ENCODE data around the gene KRTAP5-5. TPM values are rescaled to one million over a fixed set of nuclear protein-coding genes. Genes with fewer than 3 reads are reported as not detected.
"Not testable (repeated sequence)": the region's sequence is repeated elsewhere in the genome, so short reads cannot be mapped to it uniquely, and the experiment has no call there.

Gene KRTAP5-5
- polyA plus RNA-seq, 3 donors from 2014 or later = not detected

DNA sequence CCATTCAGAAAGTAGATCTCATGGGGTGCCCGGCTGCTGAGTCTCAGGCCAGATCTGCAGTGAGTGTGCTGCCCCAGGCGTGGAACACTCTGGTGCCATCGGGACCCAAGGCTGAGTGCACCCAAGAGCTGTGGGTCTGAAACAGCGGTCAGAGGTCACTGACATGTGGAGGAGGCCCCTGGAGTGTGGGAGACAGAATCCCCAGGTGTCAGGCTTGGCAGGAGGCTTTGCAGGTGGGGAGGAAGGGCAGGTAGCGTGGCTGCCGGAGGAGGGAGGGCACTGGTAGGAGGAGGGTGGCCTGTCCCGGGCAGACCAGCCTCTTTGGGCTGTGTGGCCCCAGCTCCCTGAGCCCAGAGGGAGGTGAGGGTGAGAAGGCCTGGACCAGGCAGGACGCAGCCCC lies 35.7 kb downstream of the KRTAP5-5 start:
- H3K4me1 Mint-ChIP-seq = peaks cover 23 to 41% of the 10 kb centered on the region in 2 donors
- peaks cover 15 to 26% (median 16%) of the 10 kb centered on the region in 3 donors for H3K27me3 Mint-ChIP-seq (ENCODE audit: low read depth in 3 of 3)
- no peak for DNase-seq
- peaks cover 0 to 1% (median 0%) of the 10 kb centered on the region in 6 donors for H3K9me3 Mint-ChIP-seq
- no peak overlapping the region for H3K4me3 Mint-ChIP-seq
- H3K36me3 Mint-ChIP-seq = no peaks in the 10 kb centered on the region
- H3K27ac Mint-ChIP-seq = no peak overlapping the region

DNA sequence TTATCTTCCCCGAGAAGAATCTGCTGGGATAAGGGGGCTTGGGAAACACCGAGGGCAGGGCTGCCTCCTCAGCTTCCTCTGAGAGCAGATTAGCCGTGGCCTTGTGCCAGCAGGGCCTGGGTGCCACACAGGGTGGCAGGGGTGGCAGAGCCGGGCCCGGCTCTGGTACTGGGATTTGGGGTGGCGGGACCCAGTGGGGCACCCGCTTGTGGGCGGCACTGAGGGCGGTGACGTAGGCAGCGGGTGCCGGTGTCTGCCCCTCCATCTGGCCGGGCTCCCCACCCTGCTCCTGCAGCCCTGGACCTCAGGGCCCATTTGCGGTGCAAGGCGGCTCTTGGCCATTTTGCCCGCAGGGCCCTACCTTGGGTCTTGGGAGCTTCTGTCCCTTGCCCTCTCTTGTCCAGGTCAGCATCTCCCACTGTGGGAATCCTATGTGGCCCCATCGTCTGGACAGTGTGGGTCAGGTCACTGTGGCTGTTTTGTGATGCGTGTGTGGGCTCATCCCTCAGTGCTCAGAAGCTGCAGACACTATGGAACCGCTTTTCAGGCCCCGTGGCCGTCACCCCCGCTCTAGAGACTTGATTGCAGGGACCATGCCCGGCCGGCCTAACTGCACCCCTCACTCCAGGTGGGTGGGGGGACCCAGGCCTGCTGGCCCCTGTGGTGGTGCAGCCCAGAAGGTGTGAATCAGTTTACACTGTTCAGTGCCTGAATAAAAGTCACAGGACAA lies 37.7 kb downstream of the KRTAP5-5 start:
- Mint-ChIP-seq H3K36me3 (no peaks in the 10 kb centered on the region), H3K4me1 (peaks cover 11 to 25% of the 10 kb centered on the region in 2 donors), H3K9me3 (peaks cover 0 to 1% (median 0%) of the 10 kb centered on the region in 6 donors), H3K27ac (no peak overlapping the region), H3K4me3 (no peak overlapping the region), H3K27me3 (ENCODE audit: low read depth in 3 of 3) (peaks cover 21 to 39% (median 25%) of the 10 kb centered on the region in 3 donors)
- no peak for DNase-seq

- H3K4me1 Mint-ChIP-seq = peaks cover 6 to 19% of the 10 kb centered on the region in 2 donors
- H3K9me3 Mint-ChIP-seq = peaks cover 0 to 1% (median 0%) of the 10 kb centered on the region in 6 donors
- DNase-seq = no peak
- peaks cover 25 to 40% (median 28%) of the 10 kb centered on the region in 3 donors for H3K27me3 Mint-ChIP-seq (ENCODE audit: low read depth in 3 of 3)
- no peak overlapping the region for H3K4me3 Mint-ChIP-seq
- no peaks in the 10 kb centered on the region for H3K36me3 Mint-ChIP-seq
- no peak overlapping the region for H3K27ac Mint-ChIP-seq
Measured at GRCh38 chr11:1667906-1668305, 38.3 kb downstream of the KRTAP5-5 start.

DNA sequence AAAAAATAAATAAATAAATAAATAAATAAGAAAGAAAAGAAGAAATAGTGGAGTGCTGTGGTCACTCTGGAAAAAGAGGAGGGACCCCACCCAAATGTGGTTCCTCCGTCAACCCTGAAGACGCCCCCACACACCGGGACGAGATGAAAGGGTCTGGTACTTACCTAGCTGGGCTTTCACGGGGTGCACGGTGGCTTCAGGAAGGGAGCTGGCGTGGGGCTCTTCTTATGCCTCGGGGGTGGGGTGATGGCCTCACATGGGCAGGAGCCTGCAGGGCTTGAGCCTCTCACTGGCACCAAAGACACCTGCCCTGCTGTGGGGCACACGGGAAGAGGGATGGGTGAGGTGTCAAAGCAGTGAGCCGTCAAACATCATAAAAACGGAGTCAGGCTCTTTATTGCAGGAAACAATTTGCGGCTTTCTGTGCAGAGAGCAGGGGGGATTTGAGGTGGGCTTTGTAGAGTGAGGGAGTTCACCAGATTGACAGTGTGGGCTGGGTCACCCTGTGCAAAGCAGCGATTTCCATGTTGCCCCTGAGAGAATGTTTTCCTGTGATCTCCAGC lies 39.4 kb downstream of the KRTAP5-5 start:
- H3K36me3 Mint-ChIP-seq = no peaks in the 10 kb centered on the region
- H3K9me3 Mint-ChIP-seq = peaks cover 0 to 1% (median 0%) of the 10 kb centered on the region in 6 donors
- peak overlapping the region in 1 of 5 donors; percentile 47 for H3K4me3 Mint-ChIP-seq
- peak overlapping the region in 1 of 6 donors; percentile 64 for H3K27ac Mint-ChIP-seq
- H3K4me1 Mint-ChIP-seq = peaks cover 5 to 16% of the 10 kb centered on the region in 2 donors
- DNase-seq = no peak
- H3K27me3 Mint-ChIP-seq (ENCODE audit: low read depth in 3 of 3) = peaks cover 27 to 39% (median 30%) of the 10 kb centered on the region in 3 donors

DNA sequence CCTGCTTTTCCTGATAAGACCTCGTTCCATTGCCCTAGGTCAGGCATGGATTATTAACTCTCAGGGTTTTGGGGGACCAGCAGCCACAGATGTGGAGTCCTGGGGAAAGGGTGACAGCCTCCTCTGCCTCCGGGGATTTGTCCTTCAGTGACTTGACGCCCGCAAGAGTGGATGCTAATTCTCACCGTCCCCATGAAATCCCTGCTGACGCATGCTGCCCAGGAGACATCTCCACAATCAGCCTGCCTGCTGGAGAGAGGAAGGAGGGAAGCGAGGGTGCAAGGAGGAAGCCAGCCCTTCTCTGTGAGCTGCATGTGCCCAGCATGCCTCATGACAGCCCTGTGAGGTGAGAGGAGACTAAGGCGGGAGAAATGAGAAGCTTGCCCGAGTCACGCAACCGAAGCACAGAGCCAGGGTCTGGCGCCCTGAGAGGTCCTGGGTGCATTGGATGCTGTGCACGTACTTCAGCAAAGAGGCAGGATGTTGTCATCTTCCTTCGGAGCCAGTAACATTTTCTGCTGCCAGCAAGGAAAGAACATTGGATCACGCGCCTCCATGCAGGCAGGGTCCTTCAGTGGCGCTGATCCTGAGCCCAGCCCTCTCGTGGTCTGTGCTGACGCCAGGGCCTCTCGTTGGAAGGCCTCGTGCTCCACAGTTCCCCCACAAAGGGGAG lies 40.1 kb downstream of the KRTAP5-5 start:
- Mint-ChIP-seq H3K9me3 (peaks cover 0 to 1% (median 0%) of the 10 kb centered on the region in 6 donors), H3K4me3 (no peak overlapping the region), H3K27me3 (ENCODE audit: low read depth in 3 of 3) (peaks cover 27 to 46% (median 30%) of the 10 kb centered on the region in 3 donors), H3K27ac (no peak overlapping the region), H3K4me1 (peaks cover 5 to 16% of the 10 kb centered on the region in 2 donors), H3K36me3 (no peaks in the 10 kb centered on the region)
- DNase-seq = no peak

- not testable (repeated sequence) for H3K9me3 Mint-ChIP-seq, H3K27ac Mint-ChIP-seq, H3K4me3 Mint-ChIP-seq, H3K36me3 Mint-ChIP-seq, DNase-seq
- Mint-ChIP-seq H3K4me1 (peaks cover 5 to 16% of the 10 kb centered on the region in 2 donors), H3K27me3 (ENCODE audit: low read depth in 3 of 3) (peaks cover 30 to 47% (median 32%) of the 10 kb centered on the region in 3 donors)
Measured at GRCh38 chr11:1670457-1670856, 40.9 kb downstream of the KRTAP5-5 start.

GRCh38 chr11:1670905-1671371 lies 41.4 kb downstream of the KRTAP5-5 start:
- Mint-ChIP-seq H3K4me1 (peaks cover 5 to 16% of the 10 kb centered on the region in 2 donors), H3K27me3 (ENCODE audit: low read depth in 3 of 3) (peaks cover 34 to 52% (median 35%) of the 10 kb centered on the region in 3 donors), H3K27ac (no peak overlapping the region), H3K9me3 (no peaks in the 10 kb centered on the region), H3K4me3 (peak overlapping the region in 1 of 5 donors; percentile 5), H3K36me3 (no peaks in the 10 kb centered on the region)
- no peak for DNase-seq

- Mint-ChIP-seq H3K4me1 (peaks cover 5 to 16% of the 10 kb centered on the region in 2 donors), H3K9me3 (no peaks in the 10 kb centered on the region), H3K36me3 (no peaks in the 10 kb centered on the region), H3K27me3 (ENCODE audit: low read depth in 3 of 3) (peaks cover 35 to 55% (median 36%) of the 10 kb centered on the region in 3 donors), H3K27ac (peak overlapping the region in 1 of 6 donors; percentile 52), H3K4me3 (no peak overlapping the region)
- DNase-seq = no peak
Measured at GRCh38 chr11:1671658-1672057, 42.1 kb downstream of the KRTAP5-5 start.

GRCh38 chr11:1672613-1673350 lies 43.2 kb downstream of the KRTAP5-5 start:
- H3K27ac Mint-ChIP-seq = no peak overlapping the region
- H3K9me3 Mint-ChIP-seq = no peaks in the 10 kb centered on the region
- H3K36me3 Mint-ChIP-seq = no peaks in the 10 kb centered on the region
- no peak for DNase-seq
- peaks cover 5 to 16% of the 10 kb centered on the region in 2 donors for H3K4me1 Mint-ChIP-seq
- H3K4me3 Mint-ChIP-seq = no peak overlapping the region
- peaks cover 38 to 58% (median 40%) of the 10 kb centered on the region in 3 donors for H3K27me3 Mint-ChIP-seq (ENCODE audit: low read depth in 3 of 3)

- Mint-ChIP-seq H3K4me1 (peaks cover 5 to 11% of the 10 kb centered on the region in 2 donors), H3K9me3 (no peaks in the 10 kb centered on the region), H3K27me3 (ENCODE audit: low read depth in 3 of 3) (peaks cover 33 to 52% (median 35%) of the 10 kb centered on the region in 3 donors), H3K4me3 (no peak overlapping the region), H3K36me3 (no peaks in the 10 kb centered on the region), H3K27ac (no peak overlapping the region)
- DNase-seq = no peak
Measured at GRCh38 chr11:1673446-1674172, 44.0 kb downstream of the KRTAP5-5 start.

- H3K27me3 Mint-ChIP-seq (ENCODE audit: low read depth in 3 of 3) = peaks cover 31 to 47% (median 32%) of the 10 kb centered on the region in 3 donors
- H3K4me3 Mint-ChIP-seq = no peak overlapping the region
- DNase-seq = no peak
- no peaks in the 10 kb centered on the region for H3K9me3 Mint-ChIP-seq
- no peak overlapping the region for H3K27ac Mint-ChIP-seq
- H3K36me3 Mint-ChIP-seq = no peaks in the 10 kb centered on the region
- H3K4me1 Mint-ChIP-seq = peaks cover 0 to 4% of the 10 kb centered on the region in 2 donors
Measured at GRCh38 chr11:1674173-1675131, 44.9 kb downstream of the KRTAP5-5 start.
